GM12801 (cell line): ENCODE results near the gene RPTOR.

Source experiments
- TF ChIP-seq, protein P1 (sequence below): IDR thresholded peaks from one replicate; pipeline ENCODE4 v1.5.1; 2011; ENCODE audit warnings: control low read depth; ENCODE audit not compliant: insufficient read length; ENCODE audit errors: extremely low read depth

RPTOR gene

GRCh38 chr17:80856863-80857755, 312.5 kb downstream of the RPTOR start:
- TF ChIP-seq, protein P1, sequence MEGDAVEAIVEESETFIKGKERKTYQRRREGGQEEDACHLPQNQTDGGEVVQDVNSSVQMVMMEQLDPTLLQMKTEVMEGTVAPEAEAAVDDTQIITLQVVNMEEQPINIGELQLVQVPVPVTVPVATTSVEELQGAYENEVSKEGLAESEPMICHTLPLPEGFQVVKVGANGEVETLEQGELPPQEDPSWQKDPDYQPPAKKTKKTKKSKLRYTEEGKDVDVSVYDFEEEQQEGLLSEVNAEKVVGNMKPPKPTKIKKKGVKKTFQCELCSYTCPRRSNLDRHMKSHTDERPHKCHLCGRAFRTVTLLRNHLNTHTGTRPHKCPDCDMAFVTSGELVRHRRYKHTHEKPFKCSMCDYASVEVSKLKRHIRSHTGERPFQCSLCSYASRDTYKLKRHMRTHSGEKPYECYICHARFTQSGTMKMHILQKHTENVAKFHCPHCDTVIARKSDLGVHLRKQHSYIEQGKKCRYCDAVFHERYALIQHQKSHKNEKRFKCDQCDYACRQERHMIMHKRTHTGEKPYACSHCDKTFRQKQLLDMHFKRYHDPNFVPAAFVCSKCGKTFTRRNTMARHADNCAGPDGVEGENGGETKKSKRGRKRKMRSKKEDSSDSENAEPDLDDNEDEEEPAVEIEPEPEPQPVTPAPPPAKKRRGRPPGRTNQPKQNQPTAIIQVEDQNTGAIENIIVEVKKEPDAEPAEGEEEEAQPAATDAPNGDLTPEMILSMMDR, result no peak

- TF ChIP-seq, protein P1, result no peak
Measured at GRCh38 chr17:80857756-80858171, 313.1 kb downstream of the RPTOR start.

- TF ChIP-seq, protein P1, result no peak
Measured at GRCh38 chr17:80858301-80859001, 313.8 kb downstream of the RPTOR start.

- TF ChIP-seq, protein P1, result no peak
Measured at GRCh38 chr17:80859002-80859941, 314.6 kb downstream of the RPTOR start.

DNA sequence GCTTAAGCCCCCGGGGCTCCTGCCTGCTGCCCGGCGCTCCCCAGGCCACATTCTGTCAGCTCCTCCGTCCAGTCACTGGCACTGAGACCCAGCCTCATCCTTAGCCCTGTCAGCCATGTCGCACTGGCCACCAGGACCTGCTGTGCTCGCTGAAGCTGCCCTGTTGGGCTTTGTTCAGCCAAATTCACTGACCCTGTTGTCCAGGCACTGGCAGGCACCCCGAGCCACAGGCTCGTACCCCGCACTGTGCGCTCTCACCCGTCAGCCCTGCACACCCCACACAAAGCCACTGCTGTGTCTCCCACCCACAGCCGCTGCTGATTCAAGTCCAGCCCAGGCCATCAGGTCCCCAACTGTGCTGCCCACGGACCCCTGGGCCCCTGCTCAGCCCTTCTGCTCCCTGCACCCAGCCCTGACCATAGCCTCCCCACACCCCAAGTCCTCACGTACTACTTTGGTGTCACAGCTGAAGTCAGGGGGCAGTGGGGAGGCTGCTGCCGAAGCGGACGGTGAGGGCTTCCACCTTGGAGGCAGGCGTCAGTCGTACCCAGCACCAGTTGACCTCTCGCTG, 315.5 kb downstream of the RPTOR start:
- TF ChIP-seq, protein P1, result no peak

- TF ChIP-seq, protein P1, result no peak
Measured at GRCh38 chr17:80860703-80861417, 316.2 kb downstream of the RPTOR start.
